T47D (cell line): Measurements from ENCODE around the gene DNAJC1.

ENCODE experiments used
- DNase-seq, 2 experiments: peaks; one replicate each; pipeline versions ENCODE4 v3.0.0 to v3.0.0-alpha.2; 2011 to 2012; ENCODE audit warnings: low read depth in 1 of 2, low spot score in 1 of 2
- JUND ChIP-seq: IDR thresholded peaks from 2 replicates; pipeline ENCODE4 v1.6.1; 2012; ENCODE audit warnings: low read depth
- in situ Hi-C: cut with HindIII; loops from 2 replicates; pipeline ENCODE4 v1.10.0; 2016; ENCODE audit warnings: low sequenced_read_pairs, low pct_unique_long_range_greater_than_20kb

DNAJC1 gene

DNA sequence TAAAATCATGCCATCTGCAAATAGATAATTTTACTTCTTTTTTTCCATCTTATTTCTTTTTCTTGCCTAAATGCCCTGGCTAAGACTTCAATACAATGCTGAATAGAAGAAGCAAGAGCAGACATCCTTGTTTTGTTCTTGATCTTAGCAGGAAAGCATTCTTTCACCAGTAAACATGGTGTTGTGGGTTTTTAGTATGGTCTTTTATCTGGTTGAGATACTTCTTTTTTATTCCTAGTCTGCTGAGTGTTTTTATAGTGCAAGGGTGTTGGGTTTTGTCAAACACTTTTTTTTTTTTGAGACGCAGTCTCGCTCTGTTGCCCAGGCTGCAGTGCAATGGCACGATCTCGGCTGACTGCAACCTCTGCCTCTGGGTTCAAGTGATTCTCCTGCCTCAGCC lies 232.3 kb downstream of the DNAJC1 start:
- in situ Hi-C loops = no loop called here
- DNase-seq = no peak
- TF ChIP-seq JUND = no peak

- no peak for TF ChIP-seq JUND
- in situ Hi-C loops = no loop called here
- DNase-seq = no peak
Observed at GRCh38 chr10:21769041-21769440, 234.5 kb downstream of the DNAJC1 start.

DNA sequence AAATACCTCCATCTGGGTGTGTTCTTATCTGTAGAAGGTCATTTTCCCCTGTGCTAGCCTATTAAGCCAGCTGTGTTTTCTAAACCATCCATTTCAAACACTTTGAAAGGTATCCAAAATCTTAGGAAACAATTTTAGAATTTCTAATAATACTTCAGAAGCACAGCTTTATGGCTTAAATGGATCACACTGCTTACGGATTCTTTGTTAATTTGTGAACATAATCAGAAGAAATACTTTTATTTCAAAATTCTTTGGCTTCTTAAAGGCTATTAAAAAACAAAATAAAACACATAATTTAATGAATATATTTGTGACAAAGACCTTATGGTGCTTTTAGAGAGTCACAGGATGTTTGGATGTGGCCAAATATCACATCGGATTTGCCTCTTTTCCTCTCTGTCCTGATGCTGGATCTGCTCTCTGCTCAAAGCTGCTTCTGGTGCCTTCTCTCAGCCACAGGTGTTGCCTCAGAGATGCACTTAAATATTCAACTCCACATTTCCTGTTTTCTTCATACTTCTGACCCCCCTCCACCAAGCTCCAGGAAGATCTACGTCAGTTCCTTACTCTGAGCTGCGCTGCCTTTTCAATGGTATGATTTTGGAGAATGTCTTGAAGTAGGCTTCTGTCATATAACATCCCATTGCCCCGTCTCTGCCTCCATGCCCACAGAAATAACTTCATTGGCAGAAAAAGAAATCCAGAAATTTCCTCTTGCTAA lies 238.9 kb downstream of the DNAJC1 start:
- in situ Hi-C loops = no loop called here
- no peak for DNase-seq
- no peak for TF ChIP-seq JUND

GRCh38 chr10:21760332-21760731 lies 243.2 kb downstream of the DNAJC1 start:
- in situ Hi-C loops = no loop called here
- TF ChIP-seq JUND = no peak
- no peak for DNase-seq

GRCh38 chr10:21759232-21759631 lies 244.3 kb downstream of the DNAJC1 start:
- in situ Hi-C loops = no loop called here
- no peak for DNase-seq

GRCh38 chr10:21758696-21759095 lies 244.8 kb downstream of the DNAJC1 start:
- no peak for TF ChIP-seq JUND
- in situ Hi-C loops = no loop called here
- no peak for DNase-seq

More at GRCh38 chr10:21759232-21759631, 244.3 kb downstream of the DNAJC1 start:
- no peak for TF ChIP-seq JUND

- no peak for DNase-seq
- in situ Hi-C loops = no loop called here
- no peak for TF ChIP-seq JUND
Observed at GRCh38 chr10:21758239-21758638, 245.3 kb downstream of the DNAJC1 start.

GRCh38 chr10:21757185-21757901 lies 246.2 kb downstream of the DNAJC1 start:
- no peak for DNase-seq
- in situ Hi-C loops = no loop called here
- TF ChIP-seq JUND = no peak

GRCh38 chr10:21756707-21757106 lies 246.8 kb downstream of the DNAJC1 start:
- in situ Hi-C loops = no loop called here
- no peak for DNase-seq
- TF ChIP-seq JUND = no peak

DNA sequence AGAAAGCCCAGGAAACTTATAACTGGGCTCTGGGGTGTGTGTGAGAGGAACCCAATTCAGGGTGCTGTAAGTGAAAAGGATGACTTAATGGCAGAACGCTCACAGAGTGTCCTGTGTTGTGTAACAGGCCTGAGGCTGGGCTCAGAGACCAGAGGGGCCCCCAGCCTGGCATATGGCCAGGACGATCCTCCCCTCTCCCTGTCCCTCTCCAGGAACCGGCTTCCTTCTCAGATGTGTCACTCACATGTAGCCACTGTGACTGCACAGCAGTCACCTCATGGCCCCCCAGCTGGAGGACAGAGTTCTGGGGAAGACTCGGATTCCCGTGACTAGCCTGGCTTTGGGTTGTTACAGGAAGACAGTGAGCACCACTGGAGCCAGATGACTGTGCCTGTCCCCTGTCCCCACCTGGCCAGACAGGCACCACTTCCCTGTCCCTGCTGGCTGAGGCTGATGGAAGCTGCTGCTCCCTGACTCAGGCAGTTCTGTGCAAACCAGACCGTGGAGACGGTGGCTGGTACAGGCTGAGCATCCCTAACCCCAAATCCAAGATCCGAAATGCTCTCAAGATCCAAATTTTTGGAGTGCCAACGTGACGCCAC lies 249.0 kb downstream of the DNAJC1 start:
- in situ Hi-C loops = no loop called here
- TF ChIP-seq JUND = no peak
- no peak for DNase-seq

- no peak for TF ChIP-seq JUND
- no peak for DNase-seq
- in situ Hi-C loops = no loop called here
Observed at GRCh38 chr10:21753497-21754270, 249.8 kb downstream of the DNAJC1 start.
